Right cardiac atrium (tissue), 5 donors: ENCODE data around the gene FRMD4A. TPM values are rescaled to one million over a fixed set of nuclear protein-coding genes. Genes with fewer than 3 reads are reported as not detected.
A peak's percentile ranks its signal among the peaks of the same experiment; 100 is the strongest.

Experiments used
- ATAC-seq, 2 donors: fragments of 200-7000 bp; cut with Tn5 transposase; one replicate each; pipeline versions ENCODE4 v1.8.0 to v1.9.1; 2020; ENCODE audit warnings: moderate library complexity in 2 of 2, mild to moderate bottlenecking in 1 of 2
- DNase-seq, 3 donors: peaks; one replicate each; pipeline ENCODE4 v3.0.0-alpha.2; 2020
- H3K27ac ChIP-seq: one replicate; pipeline ENCODE4 v1.5.1; 2013; ENCODE audit warnings: mild to moderate bottlenecking, low read length, control low read depth, moderate library complexity
- H3K27me3 ChIP-seq: one replicate; pipeline ENCODE4 v1.6.1; 2013; ENCODE audit not compliant: control insufficient read depth, insufficient read depth
- H3K4me1 ChIP-seq: one replicate; pipeline ENCODE4 v1.6.1; 2013; ENCODE audit warnings: low read length; ENCODE audit not compliant: control insufficient read depth, insufficient read depth
- H3K4me3 ChIP-seq: one replicate; pipeline ENCODE4 v1.5.1; 2013; ENCODE audit warnings: low read length, control low read depth
- H3K9me3 ChIP-seq: one replicate; pipeline ENCODE4 v1.6.1; 2013; ENCODE audit warnings: low read length; ENCODE audit not compliant: control insufficient read depth
- WGBS: extraction: QIAGEN DNeasy Blood & Tissue Kit; methylation state at CpG from one replicate; pipeline ENCODE4 v1.1.7; 2013; 5-methylcytosine and 5-hydroxymethylcytosine counted together
- intact Hi-C, 4 donors: fragments of 100-400 bp; cut with DNase I; formaldehyde crosslinking; loops; one replicate each; pipeline versions ENCODE4 v1.11.0 to v1.14.0; 2022 to 2023
- polyA plus RNA-seq: library from polyadenylated mRNA; stranded (reverse); fragments of 200-250 nt; gene quantifications from one replicate; pipeline ENCODE4 v1.2.3, GENCODE V29; 2013
- total RNA-seq, 4 donors: library from RNA; stranded (reverse); fragmentation: NEBNext Ultra II Directional; extraction: Animal tissue kit (Norgen Biotek cat#: 25700); gene quantifications; one replicate each; pipeline ENCODE4 v1.2.1, GENCODE V29; 2021
- donor health status: healthy with polysubstance abuse.
- donor health status: DM: no; HTN: yes; CAD: no.
- donor health status: DM: no; HTN: no; CAD: no.
- donor health status: DM: no; HTN: yes; CAD: no; lungs with severe emphysema.
- donor health status: DM: yes; HTN: yes; CAD: no.

The FRMD4A gene
- total and polyA plus RNA-seq, 5 donors: 14.8 to 30.3 (median 25.1) TPM

- intact Hi-C loops: no loop called here
- H3K27ac ChIP-seq: no peak overlapping the region
- H3K9me3 ChIP-seq: no peaks in the 10 kb centered on the region
- ATAC-seq (no peak), DNase-seq (no peak)
- H3K27me3 ChIP-seq: no peaks in the 10 kb centered on the region
- 83% methylated on average over 2 of the region's 2 CpGs for WGBS
- H3K4me3 ChIP-seq: no peak overlapping the region
- H3K4me1 ChIP-seq: peaks cover 3% of the 10 kb centered on the region
These were observed 701.6 kb downstream of the FRMD4A start for GRCh38 chr10:13629116-13629515.

GRCh38 chr10:13628661-13629060 lies 702.1 kb downstream of the FRMD4A start:
- Histone ChIP-seq H3K9me3 (no peaks in the 10 kb centered on the region), H3K27me3 (no peaks in the 10 kb centered on the region), H3K4me1 (peaks cover 3% of the 10 kb centered on the region), H3K4me3 (no peak overlapping the region), H3K27ac (no peak overlapping the region)
- intact Hi-C loops: no loop called here
- WGBS: 81% methylated on average over 7 of the region's 7 CpGs
- ATAC-seq (no peak), DNase-seq (no peak)

- Histone ChIP-seq H3K4me1 (peaks cover 3% of the 10 kb centered on the region), H3K4me3 (no peak overlapping the region), H3K27me3 (no peaks in the 10 kb centered on the region), H3K27ac (no peak overlapping the region), H3K9me3 (no peaks in the 10 kb centered on the region)
- DNase-seq (no peak), ATAC-seq (no peak)
- WGBS: 92% methylated on average over 7 of the region's 7 CpGs
- intact Hi-C loops: no loop called here
These were observed 703.0 kb downstream of the FRMD4A start for GRCh38 chr10:13627459-13628310.

GRCh38 chr10:13624630-13625029 lies 706.1 kb downstream of the FRMD4A start:
- 97% methylated on average over 1 of the region's 1 CpG for WGBS
- H3K9me3 ChIP-seq: no peaks in the 10 kb centered on the region
- intact Hi-C loops: no loop called here
- ATAC-seq: no peak
- no peaks in the 10 kb centered on the region for H3K4me1 ChIP-seq
- no peaks in the 10 kb centered on the region for H3K27me3 ChIP-seq
- DNase-seq: no peak
- H3K4me3 ChIP-seq: no peak overlapping the region
- no peak overlapping the region for H3K27ac ChIP-seq

- WGBS: 93% methylated on average over 2 of the region's 2 CpGs
- intact Hi-C loops: no loop called here
- no peaks in the 10 kb centered on the region for H3K4me1 ChIP-seq
These were observed 708.8 kb downstream of the FRMD4A start for GRCh38 chr10:13621931-13622330.

GRCh38 chr10:13617116-13617515 lies 713.6 kb downstream of the FRMD4A start:
- intact Hi-C loops: loop anchor here in 2 of 4 donors (5.0 to 10.0 kb wide), 2 partner anchors 155 to 158 kb away; no protein-coding TSS in a partner anchor

More at GRCh38 chr10:13621931-13622330, 708.8 kb downstream of the FRMD4A start:
- no peaks in the 10 kb centered on the region for H3K27me3 ChIP-seq
- ATAC-seq (no peak), DNase-seq (no peak)
- no peak overlapping the region for H3K27ac ChIP-seq
- no peak overlapping the region for H3K4me3 ChIP-seq
- H3K9me3 ChIP-seq: no peaks in the 10 kb centered on the region

GRCh38 chr10:13615650-13616300 lies 714.9 kb downstream of the FRMD4A start:
- no peak overlapping the region for H3K27ac ChIP-seq
- WGBS: 60% methylated on average over 7 of the region's 7 CpGs

More at GRCh38 chr10:13617116-13617515, 713.6 kb downstream of the FRMD4A start:
- Histone ChIP-seq H3K9me3 (no peaks in the 10 kb centered on the region), H3K27me3 (no peaks in the 10 kb centered on the region), H3K4me1 (no peaks in the 10 kb centered on the region), H3K4me3 (no peak overlapping the region), H3K27ac (no peak overlapping the region)
- WGBS: 68% methylated on average over 4 of the region's 4 CpGs
- no peak for DNase-seq
- ATAC-seq: no peak

GRCh38 chr10:13614530-13615332 lies 716.0 kb downstream of the FRMD4A start:
- Histone ChIP-seq H3K27me3 (no peaks in the 10 kb centered on the region), H3K4me3 (no peak overlapping the region), H3K9me3 (no peaks in the 10 kb centered on the region), H3K4me1 (no peaks in the 10 kb centered on the region), H3K27ac (no peak overlapping the region)
- DNase-seq: no peak
- 75% methylated on average over 8 of the region's 8 CpGs for WGBS
- ATAC-seq: peak; percentile 62 to 63
- intact Hi-C loops: loop anchor here (5.0 to 10.0 kb wide), 3 partner anchors 158 to 163 kb away; no protein-coding TSS in a partner anchor

More at GRCh38 chr10:13615650-13616300, 714.9 kb downstream of the FRMD4A start:
- H3K4me1 ChIP-seq: no peaks in the 10 kb centered on the region
- no peak overlapping the region for H3K4me3 ChIP-seq
- H3K9me3 ChIP-seq: no peaks in the 10 kb centered on the region
- ATAC-seq (no peak), DNase-seq (no peak)
- no peaks in the 10 kb centered on the region for H3K27me3 ChIP-seq
- intact Hi-C loops: loop anchor here in 2 of 4 donors (5.0 to 10.0 kb wide), 2 partner anchors 157 to 159 kb away; no protein-coding TSS in a partner anchor

GRCh38 chr10:13613519-13613918 lies 717.2 kb downstream of the FRMD4A start:
- intact Hi-C loops: loop anchor here in 3 of 4 donors (5.0 to 10.0 kb wide), 2 partner anchors 161 to 164 kb away; no protein-coding TSS in a partner anchor
- 30% methylated on average over 5 of the region's 5 CpGs for WGBS

GRCh38 chr10:13612654-13613373 lies 717.9 kb downstream of the FRMD4A start:
- no peaks in the 10 kb centered on the region for H3K4me1 ChIP-seq
- no peak for DNase-seq
- H3K4me3 ChIP-seq: no peak overlapping the region
- H3K27ac ChIP-seq: no peak overlapping the region
- WGBS: 87% methylated on average over 3 of the region's 3 CpGs
- ATAC-seq: no peak
- no peaks in the 10 kb centered on the region for H3K9me3 ChIP-seq
- no peaks in the 10 kb centered on the region for H3K27me3 ChIP-seq
- intact Hi-C loops: loop anchor here in 3 of 4 donors (5.0 to 10.0 kb wide), 2 partner anchors 162 to 164 kb away; no protein-coding TSS in a partner anchor

More at GRCh38 chr10:13613519-13613918, 717.2 kb downstream of the FRMD4A start:
- no peak overlapping the region for H3K4me3 ChIP-seq
- H3K27ac ChIP-seq: no peak overlapping the region
- no peaks in the 10 kb centered on the region for H3K9me3 ChIP-seq
- H3K27me3 ChIP-seq: no peaks in the 10 kb centered on the region
- no peak for DNase-seq
- no peaks in the 10 kb centered on the region for H3K4me1 ChIP-seq
- ATAC-seq: peak; percentile 79 to 81
